Cardiac fibroblast (primary cell): ENCODE data around the gene DDHD1.
A peak's percentile ranks its signal among the peaks of the same experiment; 100 is the strongest.

Source experiments
- DNase-seq, 2 donors: peaks; one replicate each; pipeline versions ENCODE4 v3.0.0 to v3.0.0-alpha.2; 2010; ENCODE audit warnings: low read depth in 2 of 2
- H3K4me3 ChIP-seq, 2 donors: replicated peaks in 1 of 2; 1 replicate in 1 of 2; 2 replicates in 1 of 2; pipeline ENCODE4 v1.5.1; 2011; ENCODE audit warnings: low read depth in 2 of 2, low read length in 2 of 2, mild to moderate bottlenecking in 2 of 2, moderate library complexity in 1 of 2
- CTCF ChIP-seq: IDR thresholded peaks from one replicate; pipeline ENCODE4 v1.5.1; 2011; ENCODE audit warnings: low read depth, mild to moderate bottlenecking, low read length, inconsistent platforms

DDHD1 gene

GRCh38 chr14:53044486-53044885 lies 108.6 kb downstream of the DDHD1 start:
- DNase-seq = peak; percentile 58 to 79
- H3K4me3 ChIP-seq = no peak overlapping the region
- no peak for TF ChIP-seq CTCF

- TF ChIP-seq CTCF = no peak
- DNase-seq = peak; percentile 57 to 67
- peak overlapping the region in 1 of 2 donors; percentile 8 for H3K4me3 ChIP-seq
Observed at GRCh38 chr14:53043027-53043581, 110.0 kb downstream of the DDHD1 start.

GRCh38 chr14:53042480-53042879 lies 110.6 kb downstream of the DDHD1 start:
- peak; percentile 29 to 81 for DNase-seq
- no peak for TF ChIP-seq CTCF
- peak overlapping the region in 1 of 2 donors; percentile 8 for H3K4me3 ChIP-seq

GRCh38 chr14:53041067-53041466 lies 112.1 kb downstream of the DDHD1 start:
- no peak overlapping the region for H3K4me3 ChIP-seq
- DNase-seq = no peak
- TF ChIP-seq CTCF = no peak

GRCh38 chr14:53038629-53039028 lies 114.5 kb downstream of the DDHD1 start:
- DNase-seq = no peak
- H3K4me3 ChIP-seq = no peak overlapping the region
- no peak for TF ChIP-seq CTCF

- TF ChIP-seq CTCF = no peak
- no peak for DNase-seq
- H3K4me3 ChIP-seq = no peak overlapping the region
Observed at GRCh38 chr14:53037016-53037415, 116.1 kb downstream of the DDHD1 start.
